HL-60 (cell line): ENCODE data around the gene ARFGAP3.

Source experiments
- DNase-seq, 2 experiments: peaks; one replicate each; pipeline ENCODE4 v3.0.0-alpha.2; 2010 to 2020; ENCODE audit warnings: low read depth in 1 of 2, low spot score in 1 of 2
- H3K27ac ChIP-seq: fragments of 250-450 bp; sonication (Bioruptor Pico); replicated peaks from 2 replicates; pipeline ENCODE4 v1.5.1; 2020; ENCODE audit warnings: mild to moderate bottlenecking, moderate library complexity
- H3K27me3 ChIP-seq: fragments of 250-450 bp; sonication (Bioruptor Pico); 2 replicates; pipeline ENCODE4 v1.5.1; 2021; ENCODE audit warnings: mild to moderate bottlenecking, moderate library complexity; ENCODE audit not compliant: insufficient read depth, poor library complexity, severe bottlenecking
- H3K4me3 ChIP-seq: replicated peaks from 2 replicates; pipeline ENCODE4 v1.5.1; 2011; ENCODE audit warnings: mild to moderate bottlenecking, control low read depth, low read length; ENCODE audit not compliant: insufficient read depth
- GABPA ChIP-seq: IDR thresholded peaks from 2 replicates; pipeline ENCODE4 v1.6.1; 2012; ENCODE audit warnings: low read depth
- POLR2AphosphoS5 ChIP-seq: IDR thresholded peaks from 2 replicates; pipeline ENCODE4 v1.6.1; 2012; ENCODE audit warnings: low read depth
- SPI1 ChIP-seq: IDR thresholded peaks from 2 replicates; pipeline ENCODE4 v1.6.1; 2012; ENCODE audit warnings: low read depth, mild to moderate bottlenecking, borderline replicate concordance
- TF ChIP-seq, protein P1 (sequence below): IDR thresholded peaks from 2 replicates; pipeline ENCODE4 v1.6.1; 2012; ENCODE audit warnings: low read depth; ENCODE audit not compliant: insufficient replicate concordance
- TF ChIP-seq, protein P2 (sequence below): IDR thresholded peaks from one replicate; pipeline ENCODE4 v1.5.1; 2011; ENCODE audit warnings: low read length, control low read depth, inconsistent platforms; ENCODE audit not compliant: insufficient read depth

Gene ARFGAP3

GRCh38 chr22:42872821-42873220, 15.7 kb upstream of the ARFGAP3 start:
- H3K4me3 ChIP-seq, result no peak overlapping the region
- H3K27me3 ChIP-seq, result no peaks in the 10 kb centered on the region
- DNase-seq, result no peak
- TF ChIP-seq GABPA, result no peak
- TF ChIP-seq, protein P1, sequence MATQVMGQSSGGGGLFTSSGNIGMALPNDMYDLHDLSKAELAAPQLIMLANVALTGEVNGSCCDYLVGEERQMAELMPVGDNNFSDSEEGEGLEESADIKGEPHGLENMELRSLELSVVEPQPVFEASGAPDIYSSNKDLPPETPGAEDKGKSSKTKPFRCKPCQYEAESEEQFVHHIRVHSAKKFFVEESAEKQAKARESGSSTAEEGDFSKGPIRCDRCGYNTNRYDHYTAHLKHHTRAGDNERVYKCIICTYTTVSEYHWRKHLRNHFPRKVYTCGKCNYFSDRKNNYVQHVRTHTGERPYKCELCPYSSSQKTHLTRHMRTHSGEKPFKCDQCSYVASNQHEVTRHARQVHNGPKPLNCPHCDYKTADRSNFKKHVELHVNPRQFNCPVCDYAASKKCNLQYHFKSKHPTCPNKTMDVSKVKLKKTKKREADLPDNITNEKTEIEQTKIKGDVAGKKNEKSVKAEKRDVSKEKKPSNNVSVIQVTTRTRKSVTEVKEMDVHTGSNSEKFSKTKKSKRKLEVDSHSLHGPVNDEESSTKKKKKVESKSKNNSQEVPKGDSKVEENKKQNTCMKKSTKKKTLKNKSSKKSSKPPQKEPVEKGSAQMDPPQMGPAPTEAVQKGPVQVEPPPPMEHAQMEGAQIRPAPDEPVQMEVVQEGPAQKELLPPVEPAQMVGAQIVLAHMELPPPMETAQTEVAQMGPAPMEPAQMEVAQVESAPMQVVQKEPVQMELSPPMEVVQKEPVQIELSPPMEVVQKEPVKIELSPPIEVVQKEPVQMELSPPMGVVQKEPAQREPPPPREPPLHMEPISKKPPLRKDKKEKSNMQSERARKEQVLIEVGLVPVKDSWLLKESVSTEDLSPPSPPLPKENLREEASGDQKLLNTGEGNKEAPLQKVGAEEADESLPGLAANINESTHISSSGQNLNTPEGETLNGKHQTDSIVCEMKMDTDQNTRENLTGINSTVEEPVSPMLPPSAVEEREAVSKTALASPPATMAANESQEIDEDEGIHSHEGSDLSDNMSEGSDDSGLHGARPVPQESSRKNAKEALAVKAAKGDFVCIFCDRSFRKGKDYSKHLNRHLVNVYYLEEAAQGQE, result no peak
- no peak for TF ChIP-seq POLR2AphosphoS5
- TF ChIP-seq SPI1, result no peak
- no peak overlapping the region for H3K27ac ChIP-seq

- H3K27ac ChIP-seq, result no peak overlapping the region
- no peaks in the 10 kb centered on the region for H3K27me3 ChIP-seq
- no peak for DNase-seq
- H3K4me3 ChIP-seq, result no peak overlapping the region
- TF ChIP-seq POLR2AphosphoS5 (no peak), GABPA (no peak), SPI1 (no peak)
- TF ChIP-seq, protein P2, sequence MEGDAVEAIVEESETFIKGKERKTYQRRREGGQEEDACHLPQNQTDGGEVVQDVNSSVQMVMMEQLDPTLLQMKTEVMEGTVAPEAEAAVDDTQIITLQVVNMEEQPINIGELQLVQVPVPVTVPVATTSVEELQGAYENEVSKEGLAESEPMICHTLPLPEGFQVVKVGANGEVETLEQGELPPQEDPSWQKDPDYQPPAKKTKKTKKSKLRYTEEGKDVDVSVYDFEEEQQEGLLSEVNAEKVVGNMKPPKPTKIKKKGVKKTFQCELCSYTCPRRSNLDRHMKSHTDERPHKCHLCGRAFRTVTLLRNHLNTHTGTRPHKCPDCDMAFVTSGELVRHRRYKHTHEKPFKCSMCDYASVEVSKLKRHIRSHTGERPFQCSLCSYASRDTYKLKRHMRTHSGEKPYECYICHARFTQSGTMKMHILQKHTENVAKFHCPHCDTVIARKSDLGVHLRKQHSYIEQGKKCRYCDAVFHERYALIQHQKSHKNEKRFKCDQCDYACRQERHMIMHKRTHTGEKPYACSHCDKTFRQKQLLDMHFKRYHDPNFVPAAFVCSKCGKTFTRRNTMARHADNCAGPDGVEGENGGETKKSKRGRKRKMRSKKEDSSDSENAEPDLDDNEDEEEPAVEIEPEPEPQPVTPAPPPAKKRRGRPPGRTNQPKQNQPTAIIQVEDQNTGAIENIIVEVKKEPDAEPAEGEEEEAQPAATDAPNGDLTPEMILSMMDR, result no peak
- TF ChIP-seq, protein P1, result no peak
Observed at GRCh38 chr22:42871146-42872050, 14.3 kb upstream of the ARFGAP3 start.

GRCh38 chr22:42869888-42870480, 12.9 kb upstream of the ARFGAP3 start:
- H3K4me3 ChIP-seq, result no peak overlapping the region
- TF ChIP-seq, protein P1, result no peak
- TF ChIP-seq POLR2AphosphoS5, result no peak
- no peak for TF ChIP-seq SPI1
- TF ChIP-seq GABPA, result no peak
- TF ChIP-seq, protein P2, result no peak
- no peak for DNase-seq
- no peak overlapping the region for H3K27ac ChIP-seq
- no peaks in the 10 kb centered on the region for H3K27me3 ChIP-seq
